Activated CD4-positive, alpha-beta T cell treated with anti-CD3 and anti-CD28 coated beads for 4 hours (primary cell): ENCODE measurements around the gene TBC1D22A.

ENCODE experiments used
- DNase-seq, 2 donors: peaks; one replicate each; pipeline ENCODE4 v3.0.0-alpha.2; 2020

Gene TBC1D22A

DNA sequence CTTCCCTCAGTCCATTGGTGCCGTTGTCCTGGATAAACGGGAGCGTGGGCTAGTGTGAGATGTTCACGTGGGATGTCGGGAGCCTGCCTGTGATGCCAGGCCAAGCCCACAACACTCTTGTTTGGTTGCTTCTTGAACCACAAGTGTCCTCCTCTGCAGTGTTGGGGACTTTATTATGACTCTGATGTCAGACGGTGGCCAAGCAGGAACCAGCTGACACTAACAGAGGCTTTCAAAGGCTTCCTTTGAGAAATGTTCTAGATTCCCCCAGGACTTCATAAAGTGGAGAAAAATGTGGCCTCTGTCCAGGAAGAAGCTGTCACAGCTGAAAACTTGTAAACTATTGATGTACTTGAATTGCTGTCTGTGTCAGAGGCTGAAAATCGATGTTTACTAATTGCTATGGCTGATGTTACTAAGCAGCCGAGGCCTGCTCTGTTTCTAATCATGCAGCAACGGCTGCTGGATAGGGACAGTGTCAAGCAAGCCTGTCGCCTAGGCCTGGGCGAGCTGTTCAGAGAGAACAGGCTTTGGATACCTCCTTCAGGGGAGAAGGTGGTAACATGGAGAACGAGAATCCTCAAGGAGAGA lies 131.7 kb downstream of the TBC1D22A start:
- DNase-seq: no peak

DNA sequence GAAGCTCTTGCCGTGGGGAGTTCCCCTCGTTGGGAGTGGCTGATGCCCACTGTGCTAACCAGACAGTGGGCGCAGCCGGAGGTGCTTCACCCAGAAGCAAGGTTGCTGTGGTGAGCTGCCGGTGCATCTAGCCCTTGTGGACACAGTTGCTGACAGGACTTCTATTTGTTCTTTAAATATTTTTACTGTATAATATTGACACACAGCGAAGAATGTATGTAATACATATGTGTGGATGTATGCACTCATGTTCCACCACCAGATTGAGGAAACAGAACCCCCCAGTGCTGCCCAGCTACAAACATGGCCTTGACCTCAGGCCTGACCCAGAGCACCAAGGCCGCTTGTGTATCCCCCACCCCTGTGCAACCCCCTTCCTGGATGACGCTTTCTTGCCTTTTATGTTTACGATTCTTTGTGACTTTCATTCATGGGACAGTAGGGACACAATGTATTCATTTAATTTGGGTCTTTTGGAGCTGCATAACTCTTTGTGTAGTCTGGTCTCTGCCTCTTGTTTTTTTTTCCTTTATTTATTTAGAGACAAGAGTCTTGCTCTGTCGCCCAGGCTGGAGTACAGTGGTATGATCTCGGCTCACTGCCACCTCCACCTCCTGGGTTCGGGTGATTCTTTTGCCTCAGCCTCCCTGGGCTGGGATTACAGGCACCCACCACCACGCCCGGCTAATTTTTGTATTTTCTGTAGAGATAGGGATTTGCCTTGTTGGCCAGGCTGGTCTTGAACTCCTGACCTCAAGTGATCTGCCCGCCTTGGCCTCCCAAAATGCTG lies 132.6 kb downstream of the TBC1D22A start:
- DNase-seq: no peak

GRCh38 chr22:46895753-46896152 lies 133.3 kb downstream of the TBC1D22A start:
- no peak for DNase-seq

DNA sequence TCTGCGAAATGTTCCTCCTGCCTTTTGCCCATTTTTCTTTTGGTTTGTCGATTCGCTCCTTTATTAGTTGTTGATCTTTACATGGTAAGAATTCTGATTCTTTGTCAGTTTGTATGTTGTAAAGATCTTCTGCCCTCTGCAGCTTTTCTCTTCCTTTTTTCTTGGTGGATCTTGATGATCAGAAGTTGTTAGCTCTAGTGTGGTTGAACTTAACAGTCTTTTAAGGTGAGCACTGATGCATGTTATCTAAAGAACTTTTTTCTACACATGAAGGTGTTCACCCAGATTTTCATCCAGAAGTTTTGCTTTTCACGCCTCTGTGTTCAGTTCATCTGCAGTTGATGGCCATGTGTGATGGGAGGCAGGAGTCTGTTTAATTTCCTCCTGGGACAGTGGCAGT lies 133.7 kb downstream of the TBC1D22A start:
- no peak for DNase-seq

GRCh38 chr22:46896568-46897245 lies 134.3 kb downstream of the TBC1D22A start:
- DNase-seq: no peak

- no peak for DNase-seq
Measured at GRCh38 chr22:46897246-46897623, 134.8 kb downstream of the TBC1D22A start.

DNA sequence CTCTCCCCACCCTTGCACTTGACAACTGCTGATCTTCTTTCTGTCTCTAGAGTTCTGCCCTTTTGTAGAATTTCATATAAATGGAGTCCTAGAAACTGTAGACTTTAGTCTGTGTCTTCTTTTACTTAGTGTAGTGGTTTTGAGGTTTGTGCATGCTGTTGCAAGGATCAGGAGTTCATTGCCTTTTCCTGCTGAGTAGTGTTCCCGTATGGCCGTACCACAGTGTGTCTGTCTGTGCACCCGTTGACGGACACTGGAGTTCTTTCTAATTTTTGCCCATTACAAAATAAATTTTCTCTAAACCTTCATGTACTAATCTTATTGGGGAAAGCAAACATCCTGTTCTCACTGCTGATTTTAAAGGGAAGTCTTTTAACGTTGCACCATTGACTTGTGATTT lies 138.1 kb downstream of the TBC1D22A start:
- no peak for DNase-seq

DNA sequence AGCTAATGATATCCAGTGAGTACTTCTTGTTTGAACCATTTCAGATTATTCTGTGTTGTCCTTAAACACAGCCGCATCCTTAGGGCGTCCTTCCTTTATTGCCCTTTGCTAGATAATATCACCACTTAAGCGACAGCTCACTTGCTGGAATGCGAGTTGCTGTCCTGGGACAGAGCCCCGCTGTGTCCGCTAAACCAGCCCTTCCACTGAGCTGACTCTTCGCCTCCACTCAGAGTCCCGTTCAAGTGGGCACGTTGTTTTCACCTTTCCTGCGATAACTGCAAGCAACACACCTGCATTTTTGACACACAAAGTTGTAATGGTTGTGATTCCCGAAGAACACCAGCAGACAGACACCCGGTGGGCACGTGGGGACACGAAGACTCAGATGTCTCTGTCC lies 140.0 kb downstream of the TBC1D22A start:
- no peak for DNase-seq

GRCh38 chr22:46902998-46903916 lies 140.8 kb downstream of the TBC1D22A start:
- no peak for DNase-seq

- no peak for DNase-seq
Measured at GRCh38 chr22:46905415-46905814, 143.0 kb downstream of the TBC1D22A start.

- DNase-seq: no peak
Measured at GRCh38 chr22:46905834-46906233, 143.4 kb downstream of the TBC1D22A start.

GRCh38 chr22:46906326-46907045 lies 144.0 kb downstream of the TBC1D22A start:
- DNase-seq: no peak

DNA sequence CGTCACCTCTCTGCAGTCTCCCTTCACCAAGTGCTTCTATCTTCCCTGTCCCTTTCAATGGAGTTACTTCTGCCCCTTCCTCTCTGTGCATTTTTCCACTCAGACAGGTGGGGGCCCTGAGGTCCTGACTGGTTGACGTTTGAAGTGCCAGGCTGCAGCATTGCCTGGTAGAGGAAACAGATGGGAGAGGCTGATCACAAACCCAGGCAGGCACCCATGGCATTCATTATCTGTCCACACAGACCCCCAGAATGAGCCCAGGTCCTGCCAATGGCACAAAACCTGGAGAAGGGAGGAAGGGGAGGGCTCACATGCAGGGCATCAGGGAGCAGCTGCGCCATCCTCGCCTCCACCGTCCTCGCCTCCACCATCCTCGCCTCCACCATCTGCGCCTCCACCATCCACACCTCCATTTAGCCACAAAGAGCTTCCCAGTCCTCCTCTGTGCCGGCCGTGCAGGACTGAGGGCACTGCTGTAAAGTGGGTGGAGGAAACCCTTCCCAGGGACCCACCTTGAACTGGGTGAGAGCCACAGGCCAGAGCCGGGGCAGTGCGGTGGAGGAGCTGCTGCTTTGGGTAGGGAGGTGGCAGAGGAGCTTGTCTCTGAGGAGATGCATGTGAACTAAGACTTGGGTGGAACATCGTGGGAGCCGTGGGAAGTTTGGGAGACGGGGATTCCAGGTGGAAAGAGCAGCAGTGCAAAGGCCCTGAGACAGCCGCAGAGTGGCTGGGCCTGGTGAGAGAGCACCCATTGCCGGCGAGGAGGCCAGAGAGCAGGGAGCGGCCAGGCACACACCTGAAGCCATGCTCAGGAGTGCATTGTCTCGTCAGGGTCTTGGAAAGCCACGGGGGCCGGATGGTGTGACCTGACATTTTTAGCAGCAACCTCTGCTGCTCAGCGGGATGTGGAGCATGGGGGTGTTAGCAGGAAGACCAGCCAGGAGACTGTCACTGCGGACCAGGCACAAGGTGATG lies 145.1 kb downstream of the TBC1D22A start:
- no peak for DNase-seq

DNA sequence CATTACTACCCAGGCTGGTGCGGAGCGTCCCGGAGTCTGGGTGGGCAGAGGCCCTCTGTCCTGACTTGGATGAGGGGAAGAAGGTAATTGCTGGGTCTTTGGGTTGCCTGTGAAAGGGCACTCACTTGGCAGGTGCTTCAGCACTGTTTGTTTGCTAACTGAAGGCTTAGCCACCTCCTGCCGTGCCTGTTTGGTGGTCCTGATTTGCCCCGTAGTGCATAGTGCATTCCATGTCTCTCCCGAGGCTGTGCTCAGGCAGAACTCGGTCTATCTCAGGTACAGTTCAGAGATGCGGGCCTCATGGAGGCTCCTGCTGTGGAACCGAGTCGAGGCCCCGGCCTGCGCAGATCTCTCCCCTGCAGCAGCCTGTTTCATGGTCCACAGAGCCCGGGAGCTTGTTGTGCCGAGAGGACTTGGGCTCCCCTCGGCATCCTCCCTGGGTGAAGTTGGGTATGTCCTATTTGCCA lies 146.2 kb downstream of the TBC1D22A start:
- DNase-seq: no peak

GRCh38 chr22:46909237-46910030 lies 147.0 kb downstream of the TBC1D22A start:
- no peak for DNase-seq

GRCh38 chr22:46910624-46911023 lies 148.2 kb downstream of the TBC1D22A start:
- DNase-seq: no peak

GRCh38 chr22:46911346-46911745 lies 148.9 kb downstream of the TBC1D22A start:
- DNase-seq: no peak

DNA sequence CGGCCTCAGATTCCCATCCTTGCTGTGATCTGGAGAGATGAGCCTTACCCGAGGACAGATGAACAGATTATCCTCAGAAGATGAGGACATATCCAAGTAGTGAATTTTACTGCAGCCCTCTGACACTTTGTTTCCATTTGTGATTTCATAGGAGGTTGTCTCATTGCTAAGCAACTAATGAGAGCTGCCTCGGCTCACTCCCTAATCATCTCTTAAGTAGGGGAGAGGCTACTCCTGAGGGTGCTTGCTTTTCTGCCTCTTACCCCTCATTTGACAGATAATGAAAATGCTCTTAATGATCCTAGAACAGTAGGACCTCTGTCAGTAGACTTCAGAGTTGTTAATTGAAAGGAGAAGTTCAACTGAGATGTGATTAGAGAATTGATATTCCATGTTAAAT lies 150.9 kb downstream of the TBC1D22A start:
- DNase-seq: no peak

DNA sequence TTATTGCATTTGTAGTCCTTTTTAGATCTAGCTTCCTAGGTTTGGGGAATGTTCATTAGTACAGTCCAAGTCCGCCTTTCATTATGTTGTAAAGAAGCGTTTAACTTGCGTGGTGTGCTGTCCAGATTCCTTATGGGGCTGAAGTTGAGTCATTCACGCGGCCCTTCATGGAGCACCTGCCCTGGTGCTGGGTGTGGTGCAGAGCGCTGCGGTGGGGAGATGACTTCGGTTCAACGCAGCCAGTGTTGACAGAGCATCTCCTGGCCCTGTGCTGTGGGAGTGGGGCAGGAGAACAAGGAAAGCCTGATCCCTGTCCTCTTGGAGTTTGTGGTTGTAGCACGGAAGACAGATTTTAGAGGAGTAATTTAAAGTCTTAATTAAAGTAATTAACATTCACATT lies 152.0 kb downstream of the TBC1D22A start:
- no peak for DNase-seq
